ENCODE data around the gene NMD3. TPM values are rescaled to one million over a fixed set of nuclear protein-coding genes. Genes with fewer than 3 reads are reported as not detected.
"Not testable (repeated sequence)": the region's sequence is repeated elsewhere in the genome, so short reads cannot be mapped to it uniquely, and the experiment has no call there.

NMD3 gene
- total RNA-seq: 10 to 100 TPM; 27.3 to 42.8 (median 37.4) TPM

GRCh38 chr3:161220850-161221753 lies at the start of gene NMD3:
NMD3 (plus strand) TSS chr3:161221311; CDS start chr3:161222014, 703 bp downstream.
- intact Hi-C loops (cut with DNase I; ENCODE audit: low total_unique reads): loop anchor here (1.0 to 5.0 kb wide), 3 partner anchors 466 to 822 kb away; partner anchors contain the start of genes IFT80 and SMC4
- Histone ChIP-seq H3K36me3 (peaks cover 0 to 15% of the 10 kb centered on the region in 2 donors), H3K27me3 (no peaks in the 10 kb centered on the region), H3K4me3 (peak within 1 kb of the TSS; percentile 84 to 95 (median 90)), H3K9me3 (no peaks in the 10 kb centered on the region), H3K27ac (peak within 1 kb of the TSS; percentile 92 to 95 (median 94)), H3K4me1 (peaks cover 19 to 29% of the 10 kb centered on the region in 2 donors)
- peak; percentile 90 to 91 for DNase-seq
- TF ChIP-seq CTCF (IDR thresholded peaks at IDR 0.05 in 4 of 5, conservative IDR thresholded peaks at IDR 0.05 in 1 of 5): no peak
- peak; percentile 83 to 87 for TF ChIP-seq POLR2A (IDR thresholded peaks at IDR 0.05)
- ATAC-seq: peak; percentile 98 to 99
- in situ Hi-C loops (cut with MboI; ENCODE audit: low sequenced_read_pairs in 4 of 4): loop anchor here in 2 of 4 donors (25.0 kb wide), 1 partner anchor 509 kb away; no protein-coding TSS in a partner anchor

GRCh38 chr3:161171639-161172552 lies 49.2 kb upstream of the NMD3 start:
- Histone ChIP-seq H3K4me3 (no peak overlapping the region), H3K27ac (no peak overlapping the region), H3K36me3 (no peaks in the 10 kb centered on the region), H3K4me1 (no peaks in the 10 kb centered on the region), H3K27me3 (no peaks in the 10 kb centered on the region), H3K9me3 (no peaks in the 10 kb centered on the region)
- DNase-seq (no peak), ATAC-seq (no peak)
- intact Hi-C loops (cut with DNase I; ENCODE audit: low total_unique reads) (no loop called here), in situ Hi-C loops (cut with MboI; ENCODE audit: low sequenced_read_pairs in 4 of 4) (no loop called here)
- TF ChIP-seq POLR2A (IDR thresholded peaks at IDR 0.05): no peak
- TF ChIP-seq CTCF (IDR thresholded peaks at IDR 0.05 in 4 of 5, conservative IDR thresholded peaks at IDR 0.05 in 1 of 5): no peak

- DNase-seq (no peak), ATAC-seq (no peak)
- Histone ChIP-seq H3K4me3 (no peak overlapping the region), H3K27me3 (no peaks in the 10 kb centered on the region), H3K4me1 (no peaks in the 10 kb centered on the region), H3K36me3 (no peaks in the 10 kb centered on the region), H3K27ac (no peak overlapping the region), H3K9me3 (no peaks in the 10 kb centered on the region)
- intact Hi-C loops (cut with DNase I; ENCODE audit: low total_unique reads): no loop called here
- TF ChIP-seq CTCF (IDR thresholded peaks at IDR 0.05 in 4 of 5, conservative IDR thresholded peaks at IDR 0.05 in 1 of 5) (no peak), POLR2A (IDR thresholded peaks at IDR 0.05) (no peak)
- in situ Hi-C loops (cut with MboI; ENCODE audit: low sequenced_read_pairs in 4 of 4): no loop called here
Measured at GRCh38 chr3:161175506-161175905, 45.6 kb upstream of the NMD3 start.

GRCh38 chr3:161177991-161178390 lies 43.1 kb upstream of the NMD3 start:
- no peaks in the 10 kb centered on the region for H3K4me1 ChIP-seq
- in situ Hi-C loops (cut with MboI; ENCODE audit: low sequenced_read_pairs in 4 of 4): no loop called here
- no peaks in the 10 kb centered on the region for H3K36me3 ChIP-seq
- no peak for ATAC-seq
- intact Hi-C loops (cut with DNase I; ENCODE audit: low total_unique reads): no loop called here
- TF ChIP-seq CTCF (IDR thresholded peaks at IDR 0.05 in 4 of 5, conservative IDR thresholded peaks at IDR 0.05 in 1 of 5): no peak
- TF ChIP-seq POLR2A (IDR thresholded peaks at IDR 0.05): no peak
- no peak overlapping the region for H3K4me3 ChIP-seq
- no peaks in the 10 kb centered on the region for H3K27me3 ChIP-seq
- no peak for DNase-seq
- H3K27ac ChIP-seq: no peak overlapping the region
- no peaks in the 10 kb centered on the region for H3K9me3 ChIP-seq

- H3K27me3 ChIP-seq: not testable (repeated sequence)
Measured at GRCh38 chr3:161181371-161181770, 39.7 kb upstream of the NMD3 start.

More at GRCh38 chr3:161181371-161181770, 39.7 kb upstream of the NMD3 start:
- H3K27ac ChIP-seq; H3K9me3 ChIP-seq; intact Hi-C loops (cut with DNase I; ENCODE audit: low total_unique reads); DNase-seq; H3K36me3 ChIP-seq; ATAC-seq; in situ Hi-C loops (cut with MboI; ENCODE audit: low sequenced_read_pairs in 4 of 4); H3K4me1 ChIP-seq; H3K4me3 ChIP-seq: not testable (repeated sequence)

Measured in gastrocnemius medialis (tissue), 4 donors.